Measurements from ENCODE around the gene GNAZ.
"Not testable (repeated sequence)": the region's sequence is repeated elsewhere in the genome, so short reads cannot be mapped to it uniquely, and the experiment has no call there.

GNAZ gene

DNA sequence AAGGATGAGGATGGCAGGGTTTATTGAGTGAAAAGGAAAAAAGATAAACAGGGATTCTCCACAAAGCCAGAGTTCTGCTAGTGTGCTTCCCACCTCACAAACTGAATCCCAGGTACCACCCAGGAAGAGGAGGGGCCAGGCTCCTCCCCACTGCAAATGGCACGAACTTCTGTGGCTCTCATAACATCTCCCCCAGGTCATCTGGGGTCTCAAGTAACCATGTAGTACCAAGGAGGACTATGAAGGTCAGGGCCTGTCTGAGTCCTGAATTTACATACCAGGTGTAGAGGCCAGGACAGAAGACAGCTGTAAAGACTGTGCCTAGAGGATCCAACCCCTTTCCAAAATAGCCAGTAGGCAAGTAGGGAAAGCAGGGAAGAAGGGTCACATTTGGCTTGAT, 25.7 kb upstream of the GNAZ start:
- no peak for DNase-seq (ENCODE audit: low read depth)

DNA sequence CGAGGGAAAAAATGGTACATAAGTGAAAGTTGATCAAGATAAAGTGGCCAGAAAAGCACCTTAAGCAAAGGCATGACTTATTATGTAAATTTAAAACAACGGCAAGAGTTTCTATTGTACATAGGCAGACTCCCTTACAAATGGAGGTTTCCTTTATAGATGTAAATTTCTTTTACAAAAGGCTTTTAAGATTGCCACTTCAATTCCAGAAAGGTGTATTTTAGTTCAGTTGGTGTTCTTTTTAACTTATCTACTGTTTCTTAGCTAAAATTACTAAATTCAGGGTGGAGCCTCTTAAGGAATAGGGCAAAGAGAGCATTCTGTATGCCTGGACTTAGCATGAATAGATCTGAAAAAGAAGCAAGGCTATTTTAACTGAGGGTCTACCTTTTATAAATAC, 24.9 kb upstream of the GNAZ start:
- no peak for DNase-seq (ENCODE audit: low read depth)

DNA sequence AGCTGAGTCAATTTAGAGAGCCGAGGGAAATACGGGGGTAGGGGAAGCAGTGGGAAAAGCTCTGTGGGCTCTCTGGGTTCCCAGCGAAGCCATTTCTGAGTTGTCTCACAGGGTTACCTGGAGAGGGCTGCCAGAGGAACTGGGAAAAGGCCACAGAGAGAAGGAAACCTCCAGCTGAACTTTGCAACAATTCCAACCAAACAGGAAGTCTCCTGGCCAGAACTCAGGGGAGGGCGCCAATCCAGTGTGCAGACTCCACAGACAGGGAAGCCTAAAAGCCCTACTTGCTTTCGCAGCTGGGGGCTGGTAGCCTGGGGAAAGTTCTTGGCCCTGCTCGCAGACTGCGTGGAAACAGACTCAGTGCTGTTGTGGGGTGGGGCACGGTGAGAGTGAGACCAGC, 23.1 kb upstream of the GNAZ start:
- DNase-seq (ENCODE audit: low read depth), result no peak

DNA sequence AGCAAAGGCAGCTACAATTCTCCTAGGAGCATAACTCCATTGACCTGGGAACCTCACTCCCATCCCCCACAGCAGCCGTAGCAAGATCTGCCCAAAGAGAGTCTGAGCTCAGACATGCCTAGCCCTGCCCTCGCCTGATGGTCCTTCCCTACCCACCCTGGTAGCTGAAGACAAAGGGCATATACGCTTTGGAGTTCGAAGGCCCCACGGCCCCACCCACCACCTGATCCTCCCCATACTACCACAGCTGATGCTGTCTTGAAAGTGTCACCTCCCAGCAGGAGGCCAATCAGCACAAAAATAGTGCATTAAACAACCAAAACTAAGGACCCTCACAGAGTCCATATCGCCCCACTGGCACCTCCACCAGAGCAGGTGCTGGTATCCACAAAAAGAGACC, 22.6 kb upstream of the GNAZ start:
- DNase-seq (ENCODE audit: low read depth), result no peak

DNA sequence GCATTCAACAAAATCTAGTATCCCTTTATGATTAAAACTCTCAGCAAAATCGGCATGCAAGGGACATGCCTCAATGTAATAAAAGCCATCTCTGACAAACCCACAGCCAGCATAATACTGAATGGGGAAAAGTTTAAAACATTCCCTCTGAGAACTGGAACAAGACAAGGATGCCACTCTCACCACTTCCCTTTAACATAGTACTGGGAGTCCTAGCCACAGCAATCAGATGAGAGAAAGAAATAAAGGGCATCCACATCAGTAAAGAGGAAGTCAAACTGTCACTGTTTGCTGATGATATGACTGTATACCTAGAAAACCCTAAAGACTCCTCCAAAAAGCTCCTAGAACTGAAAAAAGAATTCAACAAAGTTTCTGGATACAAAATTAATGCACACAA, 19.8 kb upstream of the GNAZ start:
- DNase-seq (ENCODE audit: low read depth), result not testable (repeated sequence)

- DNase-seq (ENCODE audit: low read depth), result no peak
These were observed 17.1 kb upstream of the GNAZ start for GRCh38 chr22:23053051-23053707.

DNA sequence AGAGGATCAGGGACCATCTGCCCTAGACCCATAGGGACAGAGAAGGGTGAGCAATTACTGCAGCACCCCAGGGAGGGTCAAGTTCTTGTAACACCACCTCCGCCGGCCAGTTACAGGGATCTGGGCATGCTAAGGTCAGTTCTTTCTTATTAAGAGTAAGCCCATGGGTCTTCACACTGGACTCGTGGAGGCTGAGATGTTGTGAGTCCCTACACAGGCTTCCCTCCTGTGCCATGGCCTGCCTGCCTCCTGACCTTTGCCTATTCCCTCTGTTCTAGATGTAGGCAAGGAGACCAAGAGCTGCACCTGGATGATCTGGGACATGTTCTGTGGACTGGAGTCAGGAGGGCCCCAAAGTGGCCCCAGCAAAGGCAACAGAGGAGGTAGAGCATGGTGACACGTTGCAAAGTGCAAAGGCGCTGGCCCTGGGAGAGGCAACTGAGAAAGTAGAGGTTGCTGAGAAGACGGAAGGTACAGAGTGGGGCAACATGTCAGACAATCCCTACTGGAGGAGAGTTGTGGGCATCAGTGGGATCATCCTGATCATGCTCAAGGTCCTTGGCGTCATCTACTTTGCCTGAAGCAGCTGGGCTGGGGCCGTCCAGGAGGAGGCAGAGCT, 16.3 kb upstream of the GNAZ start:
- no peak for DNase-seq (ENCODE audit: low read depth)

DNA sequence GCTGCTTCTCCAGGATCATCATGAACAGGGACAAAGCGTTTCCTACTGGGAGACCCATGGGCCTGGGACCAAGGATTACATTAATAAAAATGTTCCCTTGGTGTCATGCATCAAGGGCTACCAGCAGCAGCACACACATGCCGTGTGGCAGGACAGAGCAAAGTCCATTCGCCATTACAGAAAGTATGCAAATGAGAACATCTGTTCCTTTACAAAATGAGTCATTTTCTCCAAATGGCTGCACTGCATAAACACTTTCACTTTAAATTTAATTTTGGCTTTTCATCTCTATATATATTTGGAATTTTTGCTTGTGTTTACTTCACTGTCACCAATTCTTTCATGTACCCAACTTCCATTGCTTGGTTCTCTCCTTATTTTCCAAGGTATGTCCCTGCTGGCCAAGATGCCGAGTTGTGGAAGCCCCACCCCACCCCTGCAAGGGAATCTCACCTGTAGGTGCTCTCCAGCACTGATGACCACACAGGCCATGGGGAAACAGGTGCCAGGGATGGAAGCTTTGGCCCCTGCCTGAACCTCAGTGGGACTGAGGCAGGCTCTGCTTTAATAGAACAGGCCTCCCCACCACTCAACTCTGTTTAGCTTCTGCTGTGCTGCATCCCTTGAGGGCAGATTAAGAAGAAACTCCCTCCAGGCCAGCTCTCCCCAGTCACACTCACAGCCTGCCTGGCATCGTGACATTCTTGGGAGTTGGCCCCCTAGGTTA, 15.6 kb upstream of the GNAZ start:
- DNase-seq (ENCODE audit: low read depth), result no peak

- no peak for DNase-seq (ENCODE audit: low read depth)
These were observed 14.7 kb upstream of the GNAZ start for GRCh38 chr22:23055449-23056179.

- no peak for DNase-seq (ENCODE audit: low read depth)
These were observed 13.0 kb upstream of the GNAZ start for GRCh38 chr22:23057331-23057730.

GRCh38 chr22:23058063-23058462, 12.3 kb upstream of the GNAZ start:
- no peak for DNase-seq (ENCODE audit: low read depth)

DNA sequence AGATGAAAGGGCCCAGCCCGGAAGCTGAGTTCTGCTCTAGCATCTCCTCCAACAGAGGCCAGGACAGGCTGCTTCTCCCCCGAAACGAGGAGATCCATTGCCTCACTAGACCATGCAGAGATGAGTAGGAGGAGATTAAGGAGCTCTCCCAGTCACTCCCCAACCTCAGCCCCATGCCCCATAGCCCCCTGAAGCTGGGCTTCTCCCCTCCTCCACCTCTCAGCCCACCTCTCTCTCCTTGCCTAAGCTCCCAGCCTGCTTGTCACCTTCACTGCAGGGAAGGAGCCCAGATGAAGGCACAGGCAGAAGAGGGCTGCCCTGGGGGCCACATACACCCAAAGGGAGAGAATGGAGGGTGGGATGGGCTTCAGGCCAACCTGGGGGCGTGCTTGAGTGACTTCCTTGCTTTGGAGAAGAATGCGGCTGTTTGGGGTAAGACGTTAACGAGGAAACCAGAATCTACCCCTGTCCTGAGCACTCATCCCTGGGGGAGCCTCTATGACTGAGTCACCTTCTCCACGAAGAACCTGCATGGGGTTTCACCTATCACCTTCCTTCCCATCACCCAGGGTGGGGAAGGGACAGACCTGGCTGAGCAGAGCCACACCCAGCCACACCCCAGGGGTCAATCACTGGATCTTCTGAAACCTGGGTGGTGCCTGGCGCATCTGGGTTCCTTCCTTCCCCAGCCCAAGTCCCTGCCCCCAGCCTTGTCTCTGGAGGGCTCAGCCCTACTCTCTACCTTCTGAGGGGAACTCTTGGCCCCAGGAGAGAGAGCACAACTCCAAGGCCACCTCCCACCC, 11.6 kb upstream of the GNAZ start:
- DNase-seq (ENCODE audit: low read depth), result no peak

GRCh38 chr22:23059284-23059948, 10.9 kb upstream of the GNAZ start:
- DNase-seq (ENCODE audit: low read depth), result no peak

DNA sequence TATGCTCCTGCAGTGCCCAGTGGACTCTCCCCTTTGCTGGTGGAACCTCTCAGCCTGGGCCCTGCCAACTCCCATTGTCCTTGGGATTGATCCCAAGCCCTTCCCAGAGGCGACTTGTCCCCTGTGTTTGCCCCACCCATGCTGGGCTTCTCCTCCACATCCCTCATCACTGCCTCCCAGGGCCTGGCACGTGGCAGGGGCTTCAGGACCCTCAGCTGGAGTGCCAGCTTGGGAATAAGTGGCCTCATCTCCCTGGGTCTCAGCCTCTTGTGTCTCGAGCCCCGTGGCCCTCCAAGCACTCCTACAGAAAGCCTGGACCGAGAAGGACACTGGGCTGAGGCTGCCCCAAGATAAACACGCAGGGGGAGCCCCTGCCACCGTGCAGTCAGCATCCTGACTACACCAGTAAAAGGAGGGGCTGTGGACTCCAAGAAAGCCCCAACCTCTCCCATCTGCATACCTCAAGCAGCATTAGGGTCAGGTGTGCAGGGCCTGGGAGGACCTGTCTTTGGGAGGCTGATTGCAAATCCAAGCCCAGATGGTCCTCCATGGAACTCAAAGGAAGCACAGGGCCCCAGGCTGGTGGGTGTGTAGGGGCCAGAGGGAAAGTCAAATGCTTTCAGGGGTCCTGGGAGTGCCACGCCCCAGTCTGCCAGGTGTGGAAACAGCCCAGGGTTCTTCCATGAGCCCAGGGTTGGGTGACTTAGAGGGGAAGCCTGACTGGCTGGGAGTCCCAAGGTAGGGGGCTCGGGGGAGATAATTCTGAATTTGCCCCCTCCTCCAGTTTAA, 9.5 kb upstream of the GNAZ start:
- no peak for DNase-seq (ENCODE audit: low read depth)

DNA sequence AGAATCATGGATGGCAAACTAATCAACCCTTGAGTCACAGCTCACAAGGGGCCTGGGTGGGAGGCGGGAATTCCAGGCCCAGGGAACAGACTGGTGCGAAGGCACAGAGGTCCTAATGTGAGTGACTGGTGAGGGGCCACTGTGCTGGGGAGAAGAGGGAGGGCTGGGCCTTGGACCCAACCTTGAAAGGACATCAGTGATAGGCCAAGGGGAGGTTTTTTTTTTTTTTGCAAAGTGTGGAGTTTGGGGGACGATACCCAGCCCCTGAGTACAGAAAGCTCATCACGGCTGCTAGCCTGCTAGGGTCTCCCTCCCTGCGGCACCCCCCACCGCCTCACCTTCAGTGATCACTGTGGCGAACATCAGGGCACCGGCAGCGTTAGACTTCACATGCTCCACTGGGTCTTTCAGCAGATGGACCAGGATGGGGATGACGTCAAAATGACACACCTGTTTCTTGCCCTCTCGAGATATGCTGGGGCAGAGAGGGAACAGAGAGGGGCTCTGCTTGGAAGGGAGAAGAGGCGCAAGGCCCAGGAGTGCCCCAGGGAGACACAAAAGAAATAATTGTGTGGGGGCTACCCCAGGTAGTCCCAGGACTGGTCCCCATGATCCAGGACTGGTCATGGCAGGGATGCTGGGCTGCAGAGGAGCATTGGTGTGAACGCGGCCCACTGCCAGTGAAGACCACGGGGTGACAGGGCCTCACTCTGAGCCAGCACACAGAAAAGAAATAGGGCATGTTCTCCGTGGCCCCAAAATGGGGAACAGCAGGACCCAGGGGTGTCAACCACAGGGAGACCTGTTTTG, 8.6 kb upstream of the GNAZ start:
- no peak for DNase-seq (ENCODE audit: low read depth)

GRCh38 chr22:23062616-23063538, 7.4 kb upstream of the GNAZ start:
- no peak for DNase-seq (ENCODE audit: low read depth)

GRCh38 chr22:23063539-23064380, 6.6 kb upstream of the GNAZ start:
- no peak for DNase-seq (ENCODE audit: low read depth)

All from non-pigmented ciliary epithelial cell (primary cell).